Thyroid gland (tissue), 4 donors: ENCODE measurements around the gene NDUFAF8. TPM values are rescaled to one million over a fixed set of nuclear protein-coding genes. Genes with fewer than 3 reads are reported as not detected.

ENCODE experiments used
- DNase-seq, 2 donors: peaks; one replicate each; pipeline ENCODE4 v3.0.0-alpha.2; 2019
- H3K27ac ChIP-seq, 3 donors: fragments of 200-600 bp; sonication (generic); 1 replicate in 2 of 3; 2 replicates in 1 of 3; pipeline ENCODE4 v1.5.1; 2016 to 2019; ENCODE audit warnings: mild to moderate bottlenecking in 1 of 3, moderate library complexity in 1 of 3
- H3K27me3 ChIP-seq: fragments of 200-600 bp; sonication (generic); one replicate; pipeline ENCODE4 v1.5.1; 2019
- H3K36me3 ChIP-seq, 2 donors: fragments of 200-600 bp; sonication (generic); one replicate each; pipeline ENCODE4 v1.5.1; 2016 to 2019
- H3K4me1 ChIP-seq, 2 donors: fragments of 200-600 bp; sonication (generic); one replicate each; pipeline ENCODE4 v1.5.1; 2017 to 2019
- H3K4me3 ChIP-seq, 3 donors: fragments of 200-600 bp; sonication (generic); replicated peaks in 1 of 3; 1 replicate in 2 of 3; 2 replicates in 1 of 3; pipeline ENCODE4 v1.5.1; 2016; ENCODE audit warnings: mild to moderate bottlenecking in 1 of 3
- H3K9me3 ChIP-seq: fragments of 200-600 bp; sonication (generic); one replicate; pipeline ENCODE4 v1.5.1; 2017
- POLR2A ChIP-seq, 2 donors: fragments of 450-650 bp; IDR thresholded peaks; one replicate each; pipeline ENCODE4 v1.6.1; 2017; ENCODE audit warnings: antibody characterized with exemption in 2 of 2, mild to moderate bottlenecking in 2 of 2, moderate library complexity in 1 of 2
- WGBS, 2 donors: methylation state at CpG; one replicate each; pipeline ENCODE4 v1.1.5; 2017; 5-methylcytosine and 5-hydroxymethylcytosine counted together
- intact Hi-C: fragments of 100-400 bp; cut with DNase I; formaldehyde crosslinking; loops from one replicate; pipeline ENCODE4 v1.15.1; 2023
- total RNA-seq, 4 donors: library from RNA; depleted of rRNA; stranded (reverse); fragments of >200 nt; gene quantifications; one replicate each; pipeline ENCODE4 v1.2.3, GENCODE V29; 2016
- TF ChIP-seq, protein P1 (sequence below), 6 experiments: fragments of 200-600 bp in 3 of 6; fragments of 450-650 bp in 3 of 6; sonication (generic) in 3 of 6; IDR thresholded peaks; one replicate each; pipeline ENCODE4 v1.5.1; 2016 to 2019; ENCODE audit warnings: antibody characterized with exemption in 6 of 6, mild to moderate bottlenecking in 2 of 6, inconsistent platforms in 1 of 6, moderate library complexity in 1 of 6

The NDUFAF8 gene
- total RNA-seq, 4 donors from 2014 or later: 17.0 to 107 (median 53.7) TPM

- intact Hi-C loops: no loop called here
- WGBS, 2 donors: 55 to 70% methylated on average over 13 to 36 of the region's 37 CpGs
- Histone ChIP-seq H3K27me3 (no peaks in the 10 kb centered on the region), H3K4me1 (peaks cover 6 to 21% of the 10 kb centered on the region in 2 donors), H3K36me3 (peaks cover 12 to 15% of the 10 kb centered on the region in 2 donors), H3K9me3 (no peaks in the 10 kb centered on the region), H3K27ac (peak overlapping the region; percentile 63 to 73 (median 69)), H3K4me3 (peak overlapping the region in 1 of 3 donors; percentile 8)
- TF ChIP-seq, protein P1, sequence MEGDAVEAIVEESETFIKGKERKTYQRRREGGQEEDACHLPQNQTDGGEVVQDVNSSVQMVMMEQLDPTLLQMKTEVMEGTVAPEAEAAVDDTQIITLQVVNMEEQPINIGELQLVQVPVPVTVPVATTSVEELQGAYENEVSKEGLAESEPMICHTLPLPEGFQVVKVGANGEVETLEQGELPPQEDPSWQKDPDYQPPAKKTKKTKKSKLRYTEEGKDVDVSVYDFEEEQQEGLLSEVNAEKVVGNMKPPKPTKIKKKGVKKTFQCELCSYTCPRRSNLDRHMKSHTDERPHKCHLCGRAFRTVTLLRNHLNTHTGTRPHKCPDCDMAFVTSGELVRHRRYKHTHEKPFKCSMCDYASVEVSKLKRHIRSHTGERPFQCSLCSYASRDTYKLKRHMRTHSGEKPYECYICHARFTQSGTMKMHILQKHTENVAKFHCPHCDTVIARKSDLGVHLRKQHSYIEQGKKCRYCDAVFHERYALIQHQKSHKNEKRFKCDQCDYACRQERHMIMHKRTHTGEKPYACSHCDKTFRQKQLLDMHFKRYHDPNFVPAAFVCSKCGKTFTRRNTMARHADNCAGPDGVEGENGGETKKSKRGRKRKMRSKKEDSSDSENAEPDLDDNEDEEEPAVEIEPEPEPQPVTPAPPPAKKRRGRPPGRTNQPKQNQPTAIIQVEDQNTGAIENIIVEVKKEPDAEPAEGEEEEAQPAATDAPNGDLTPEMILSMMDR (IDR thresholded peaks at IDR 0.05): no peak
- TF ChIP-seq POLR2A (IDR thresholded peaks at IDR 0.05): no peak
- DNase-seq: peak; percentile 39 to 44
These were observed 46.2 kb downstream of the NDUFAF8 start for GRCh38 chr17:81285179-81285878.

DNA sequence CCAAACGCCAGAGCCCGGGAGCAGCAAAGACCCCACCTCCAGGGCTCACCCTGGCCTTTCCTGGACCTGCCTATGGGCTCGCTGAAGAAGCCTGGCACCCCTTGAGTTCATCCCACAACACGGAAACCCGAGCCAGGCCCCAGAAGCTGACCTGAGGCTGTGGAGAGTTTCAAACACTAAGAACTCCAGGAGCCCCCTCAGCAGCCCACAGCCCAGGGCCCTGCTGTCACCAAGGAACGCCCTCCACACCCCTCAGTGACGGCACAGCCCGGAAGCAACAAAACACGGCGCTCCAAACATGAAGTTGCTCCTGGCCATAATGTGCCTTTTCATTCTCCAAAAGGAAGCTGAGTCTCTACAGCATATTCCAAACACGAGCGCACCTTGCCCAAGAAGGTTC is 46.8 kb downstream of the NDUFAF8 start:
- no peak for TF ChIP-seq POLR2A (IDR thresholded peaks at IDR 0.05)
- TF ChIP-seq, protein P1 (IDR thresholded peaks at IDR 0.05): no peak
- DNase-seq: no peak
- H3K4me3 ChIP-seq: peak overlapping the region in 1 of 3 donors; percentile 8
- H3K9me3 ChIP-seq: no peaks in the 10 kb centered on the region
- peaks cover 12 to 15% of the 10 kb centered on the region in 2 donors for H3K36me3 ChIP-seq
- peak overlapping the region; percentile 63 to 73 (median 69) for H3K27ac ChIP-seq
- peaks cover 6 to 21% of the 10 kb centered on the region in 2 donors for H3K4me1 ChIP-seq
- H3K27me3 ChIP-seq: no peaks in the 10 kb centered on the region
- intact Hi-C loops: no loop called here
- WGBS, 2 donors: 65 to 69% methylated on average over 10 to 12 of the region's 12 CpGs

- H3K36me3 ChIP-seq: peaks cover 12 to 15% of the 10 kb centered on the region in 2 donors
- peaks cover 8 to 21% of the 10 kb centered on the region in 2 donors for H3K4me1 ChIP-seq
- WGBS, 2 donors: 91 to 93% methylated on average over 12 to 20 of the region's 23 CpGs
- no peaks in the 10 kb centered on the region for H3K27me3 ChIP-seq
- no peaks in the 10 kb centered on the region for H3K9me3 ChIP-seq
- H3K4me3 ChIP-seq: no peak overlapping the region
- peak overlapping the region in 2 of 3 donors; percentile 63 to 73 for H3K27ac ChIP-seq
- DNase-seq: no peak
- no peak for TF ChIP-seq POLR2A (IDR thresholded peaks at IDR 0.05)
- TF ChIP-seq, protein P1 (IDR thresholded peaks at IDR 0.05): no peak
- intact Hi-C loops: no loop called here
These were observed 47.5 kb downstream of the NDUFAF8 start for GRCh38 chr17:81286491-81287145.

GRCh38 chr17:81287152-81287551 is 48.0 kb downstream of the NDUFAF8 start:
- H3K36me3 ChIP-seq: peaks cover 7 to 10% of the 10 kb centered on the region in 2 donors
- peaks cover 10 to 25% of the 10 kb centered on the region in 2 donors for H3K4me1 ChIP-seq
- intact Hi-C loops: no loop called here
- no peak overlapping the region for H3K4me3 ChIP-seq
- H3K27ac ChIP-seq: no peak overlapping the region
- DNase-seq: no peak
- 95 to 97% methylated on average over 6 to 15 of the region's 21 CpGs for WGBS, 2 donors
- TF ChIP-seq, protein P1 (IDR thresholded peaks at IDR 0.05): no peak
- TF ChIP-seq POLR2A (IDR thresholded peaks at IDR 0.05): no peak
- no peaks in the 10 kb centered on the region for H3K27me3 ChIP-seq
- H3K9me3 ChIP-seq: no peaks in the 10 kb centered on the region
